HFF-Myc (cell line): Measurements from ENCODE around the gene ZNF862.

ENCODE experiments used
- DNase-seq: peaks from one replicate; pipeline ENCODE4 v3.0.0-alpha.2; 2011; ENCODE audit warnings: low read depth; ENCODE audit errors: extremely low read depth
- H3K4me3 ChIP-seq: replicated peaks from 2 replicates; pipeline ENCODE4 v1.5.1; 2011; ENCODE audit warnings: low read depth, mild to moderate bottlenecking, control low read depth, low read length
- CTCF ChIP-seq: IDR thresholded peaks from 2 replicates; pipeline ENCODE4 v1.5.1; 2012; ENCODE audit warnings: mild to moderate bottlenecking, low read depth, low read length, control low read depth; ENCODE audit errors: missing control alignments

Gene ZNF862

DNA sequence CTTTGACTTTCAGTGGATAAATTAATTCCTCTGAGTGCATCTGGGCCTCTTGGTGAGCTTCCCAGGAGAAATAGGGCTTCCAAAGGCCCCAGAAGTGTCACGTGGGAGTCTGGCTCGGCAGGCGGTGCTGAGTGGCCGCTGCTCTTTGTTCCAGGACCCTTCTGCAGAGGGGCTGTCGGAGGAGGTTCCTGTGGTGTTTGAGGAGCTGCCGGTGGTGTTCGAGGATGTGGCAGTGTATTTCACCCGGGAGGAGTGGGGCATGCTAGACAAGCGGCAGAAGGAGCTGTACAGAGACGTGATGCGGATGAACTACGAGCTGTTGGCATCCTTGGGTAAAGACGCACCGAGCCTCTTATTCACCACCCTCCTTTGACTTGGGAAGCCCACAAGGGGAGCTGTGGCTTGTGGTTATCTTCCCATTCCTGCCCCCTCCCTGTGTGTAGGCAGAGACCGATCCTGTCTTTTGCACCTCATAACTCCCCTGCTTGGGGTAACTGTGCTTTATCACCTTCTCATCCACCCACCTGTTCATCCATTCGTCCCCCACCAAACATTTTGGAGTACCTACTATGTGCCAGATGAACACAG is 11.9 kb downstream of the ZNF862 start:
- H3K4me3 ChIP-seq = no peak overlapping the region
- TF ChIP-seq CTCF = no peak
- no peak for DNase-seq

GRCh38 chr7:149850716-149851115 is 12.5 kb downstream of the ZNF862 start:
- no peak for DNase-seq
- TF ChIP-seq CTCF = no peak
- H3K4me3 ChIP-seq = no peak overlapping the region

DNA sequence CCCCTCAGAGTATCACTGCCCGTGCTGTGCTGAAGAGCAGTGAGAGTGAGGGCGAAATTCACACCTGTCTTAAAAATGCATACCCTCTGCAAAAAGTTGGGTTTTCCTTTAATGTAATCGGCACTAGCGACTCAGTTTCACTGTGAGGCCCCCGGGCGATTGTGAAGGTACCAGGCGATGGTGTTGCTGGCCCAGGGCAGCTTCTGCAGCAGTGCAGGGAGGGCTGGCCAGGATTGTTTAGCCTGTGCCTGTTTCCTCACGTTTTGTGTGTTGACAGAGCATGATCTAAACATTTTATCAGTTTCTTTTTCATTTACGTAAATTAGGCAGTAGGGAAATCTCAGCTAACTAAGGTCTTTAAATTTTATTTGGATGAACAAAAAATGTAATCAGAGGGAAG is 13.3 kb downstream of the ZNF862 start:
- no peak for TF ChIP-seq CTCF
- H3K4me3 ChIP-seq = no peak overlapping the region
- no peak for DNase-seq

- H3K4me3 ChIP-seq = no peak overlapping the region
- no peak for DNase-seq
- no peak for TF ChIP-seq CTCF
Observed at GRCh38 chr7:149853157-149853556, 15.0 kb downstream of the ZNF862 start.

DNA sequence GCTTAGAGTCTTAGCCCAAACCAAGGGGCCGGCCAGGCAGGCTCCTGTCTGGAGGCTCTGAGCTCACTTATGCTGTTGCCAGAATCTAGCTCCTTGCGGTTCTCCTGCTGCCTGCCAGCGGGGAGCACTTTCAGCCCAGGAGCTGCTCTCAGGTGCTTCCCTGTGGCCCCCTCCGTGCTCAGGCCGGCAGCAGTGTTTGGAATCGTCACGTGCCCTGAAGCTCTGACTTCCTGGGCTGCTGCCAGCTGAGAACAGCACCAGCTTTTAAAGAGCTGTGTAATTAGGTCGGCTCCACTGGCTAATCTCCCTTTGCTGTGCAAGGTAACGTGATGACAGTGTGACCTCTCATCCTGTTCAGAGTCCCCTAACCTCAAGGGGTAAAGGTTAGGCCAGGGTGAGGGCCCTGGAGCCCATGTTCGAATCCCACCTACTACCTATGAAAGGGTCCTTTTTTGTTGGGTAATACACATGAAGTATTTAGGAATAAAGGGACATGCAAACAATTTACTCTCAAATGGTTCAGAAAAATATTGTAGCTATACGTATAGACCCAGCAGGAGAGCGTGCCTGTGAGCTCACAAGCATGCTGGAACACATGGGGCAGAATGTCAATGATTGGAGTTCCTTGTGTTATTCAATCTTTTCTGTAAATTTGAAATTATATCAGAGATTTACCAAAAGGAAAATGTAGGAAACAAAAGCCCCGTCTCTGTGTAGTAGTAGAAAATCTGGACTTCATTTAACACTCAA is 16.6 kb downstream of the ZNF862 start:
- DNase-seq = no peak
- TF ChIP-seq CTCF = no peak
- H3K4me3 ChIP-seq = no peak overlapping the region

DNA sequence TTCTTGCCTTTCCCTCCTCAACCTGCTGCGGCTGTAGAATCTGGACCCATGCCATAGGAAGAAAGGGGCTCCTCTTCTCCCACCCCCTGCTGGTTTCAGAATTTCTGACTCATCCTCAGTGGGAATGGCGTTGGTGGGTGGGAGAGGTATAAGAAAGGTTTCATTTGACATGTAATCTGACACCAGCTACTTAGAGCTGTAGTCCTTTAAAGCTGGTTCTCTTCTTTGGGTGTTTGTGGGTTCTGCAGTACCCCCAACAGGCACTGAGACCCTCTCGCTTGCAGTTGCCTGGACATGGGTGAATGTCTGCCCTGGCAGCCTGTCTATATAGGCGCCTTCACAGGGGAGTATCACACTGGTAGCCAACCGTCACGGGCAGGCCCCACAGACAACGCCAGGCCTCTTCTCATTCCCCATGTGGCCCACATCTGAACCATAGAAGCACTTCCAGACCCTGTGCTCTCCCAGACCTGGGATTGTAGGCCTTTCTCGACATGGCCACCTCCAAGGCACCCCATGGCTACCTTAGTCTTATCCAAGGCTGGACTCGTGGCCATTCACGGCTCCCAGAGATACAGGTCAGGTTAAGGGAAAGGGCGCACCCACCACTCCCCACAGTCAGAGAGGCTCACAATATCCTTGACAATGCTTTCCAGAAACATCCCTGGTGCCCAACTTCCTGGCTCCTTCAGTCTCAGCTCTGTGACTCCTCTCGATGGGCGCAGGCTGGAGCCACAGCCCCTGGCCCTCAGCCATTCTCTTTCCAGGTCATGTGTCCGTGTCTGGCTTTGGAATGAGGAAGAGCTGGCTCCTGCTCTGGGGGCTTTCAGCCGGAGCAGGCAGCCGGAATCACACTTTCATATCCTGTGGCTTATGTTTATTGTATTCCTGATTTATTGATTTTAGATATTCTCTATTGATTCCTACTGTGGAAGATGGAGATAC is 17.5 kb downstream of the ZNF862 start:
- H3K4me3 ChIP-seq = no peak overlapping the region
- DNase-seq = peak; percentile 86

More for the DNA sequence above, 17.5 kb downstream of the ZNF862 start:
- TF ChIP-seq CTCF = no peak
